Tibial nerve (tissue), 4 donors: Measurements from ENCODE around the gene CRACR2A. TPM values are rescaled to one million over a fixed set of nuclear protein-coding genes. Genes with fewer than 3 reads are reported as not detected.

Source experiments
- DNase-seq, 2 donors: peaks; one replicate each; pipeline ENCODE4 v3.0.0-alpha.2; 2019; ENCODE audit warnings: low spot score in 2 of 2
- H3K27ac ChIP-seq, 4 donors: fragments of 200-600 bp; sonication (generic) in 3 of 4; one replicate each; pipeline ENCODE4 v1.5.1; 2017 to 2019; ENCODE audit warnings: mild to moderate bottlenecking in 1 of 4
- H3K27me3 ChIP-seq, 2 donors: fragments of 200-600 bp; sonication (generic) in 1 of 2; one replicate each; pipeline versions ENCODE4 v1.5.1 to v1.6.0; 2017 to 2019
- H3K36me3 ChIP-seq, 3 donors: fragments of 200-600 bp; sonication (generic); one replicate each; pipeline ENCODE4 v1.5.1; 2018 to 2019
- H3K4me1 ChIP-seq, 4 donors: fragments of 200-600 bp; sonication (generic) in 3 of 4; one replicate each; pipeline ENCODE4 v1.5.1; 2017 to 2019
- H3K4me3 ChIP-seq, 4 donors: fragments of 200-600 bp; sonication (generic) in 3 of 4; one replicate each; pipeline ENCODE4 v1.5.1; 2017 to 2019; ENCODE audit warnings: mild to moderate bottlenecking in 1 of 4, moderate library complexity in 1 of 4
- H3K9me3 ChIP-seq, 4 donors: fragments of 200-600 bp; sonication (generic) in 3 of 4; one replicate each; pipeline ENCODE4 v1.5.1; 2017 to 2019
- CTCF ChIP-seq, 5 experiments: fragments of 200-600 bp in 3 of 5; fragments of 450-650 bp in 2 of 5; sonication (generic) in 3 of 5; IDR thresholded peaks; one replicate each; pipeline ENCODE4 v1.5.1; 2016 to 2019; ENCODE audit warnings: antibody characterized with exemption in 5 of 5, mild to moderate bottlenecking in 3 of 5, moderate library complexity in 2 of 5
- EP300 ChIP-seq, 2 donors: sonication (generic); formaldehyde crosslinking; IDR thresholded peaks; one replicate each; pipeline ENCODE4 v1.6.1; 2017; ENCODE audit warnings: antibody characterized with exemption in 2 of 2, mild to moderate bottlenecking in 1 of 2
- POLR2A ChIP-seq, 2 donors: fragments of 450-650 bp; IDR thresholded peaks; one replicate each; pipeline ENCODE4 v1.6.1; 2017; ENCODE audit warnings: antibody characterized with exemption in 2 of 2, mild to moderate bottlenecking in 2 of 2, moderate library complexity in 2 of 2
- WGBS, 2 donors: methylation state at CpG; one replicate each; pipeline ENCODE4 v1.1.5; 2018; 5-methylcytosine and 5-hydroxymethylcytosine counted together
- total RNA-seq, 4 donors: library from RNA; depleted of rRNA; stranded (reverse); fragments of >200 nt; gene quantifications; one replicate each; pipeline ENCODE4 v1.1.0, GENCODE V29; 2016

The CRACR2A gene
- total RNA-seq, 4 donors from 2014 or later = 2.6 to 6.3 (median 4.2) TPM

DNA sequence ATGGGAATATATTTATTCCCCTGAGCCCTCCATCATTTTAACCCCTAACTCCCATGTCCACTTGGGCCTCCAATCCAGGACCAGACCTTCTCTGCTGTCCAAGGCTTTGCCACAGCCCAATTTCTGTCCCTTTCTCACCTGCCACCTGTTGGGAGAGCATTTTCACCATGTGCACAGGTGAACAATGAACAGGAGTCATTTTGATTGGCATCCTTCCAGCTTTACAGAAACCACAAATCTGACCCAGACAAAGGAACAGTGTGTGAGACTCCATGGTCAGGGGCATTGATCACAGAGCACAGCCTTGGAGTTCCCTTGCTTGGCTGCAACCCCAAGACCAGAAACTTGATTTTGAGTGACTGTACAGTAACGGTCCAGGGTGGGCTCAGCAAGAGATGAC, 91.9 kb downstream of the CRACR2A start:
- 76 to 87% methylated on average over 1 of the region's 1 CpG for WGBS, 2 donors
- no peak for TF ChIP-seq EP300 (IDR thresholded peaks at IDR 0.05)
- no peak for TF ChIP-seq POLR2A (IDR thresholded peaks at IDR 0.05)
- TF ChIP-seq CTCF (IDR thresholded peaks at IDR 0.05) = no peak
- Histone ChIP-seq H3K4me3 (no peak overlapping the region), H3K4me1 (no peaks in the 10 kb centered on the region), H3K36me3 (peaks cover 0 to 8% (median 0%) of the 10 kb centered on the region in 3 donors), H3K9me3 (no peaks in the 10 kb centered on the region), H3K27me3 (no peaks in the 10 kb centered on the region), H3K27ac (no peak overlapping the region)
- DNase-seq = no peak

GRCh38 chr12:3658327-3659163, 94.4 kb downstream of the CRACR2A start:
- no peak overlapping the region for H3K4me3 ChIP-seq
- no peak overlapping the region for H3K27ac ChIP-seq
- 59 to 66% methylated on average over 13 of the region's 13 CpGs for WGBS, 2 donors
- H3K9me3 ChIP-seq = no peaks in the 10 kb centered on the region
- TF ChIP-seq POLR2A (IDR thresholded peaks at IDR 0.05) (no peak), CTCF (IDR thresholded peaks at IDR 0.05) (peak in 3 of 5 experiments; percentile 17 to 26 (median 19))
- H3K4me1 ChIP-seq = peaks cover 0 to 6% (median 0%) of the 10 kb centered on the region in 4 donors
- H3K36me3 ChIP-seq = peaks cover 0 to 15% (median 0%) of the 10 kb centered on the region in 3 donors
- no peak for DNase-seq
- no peaks in the 10 kb centered on the region for H3K27me3 ChIP-seq

DNA sequence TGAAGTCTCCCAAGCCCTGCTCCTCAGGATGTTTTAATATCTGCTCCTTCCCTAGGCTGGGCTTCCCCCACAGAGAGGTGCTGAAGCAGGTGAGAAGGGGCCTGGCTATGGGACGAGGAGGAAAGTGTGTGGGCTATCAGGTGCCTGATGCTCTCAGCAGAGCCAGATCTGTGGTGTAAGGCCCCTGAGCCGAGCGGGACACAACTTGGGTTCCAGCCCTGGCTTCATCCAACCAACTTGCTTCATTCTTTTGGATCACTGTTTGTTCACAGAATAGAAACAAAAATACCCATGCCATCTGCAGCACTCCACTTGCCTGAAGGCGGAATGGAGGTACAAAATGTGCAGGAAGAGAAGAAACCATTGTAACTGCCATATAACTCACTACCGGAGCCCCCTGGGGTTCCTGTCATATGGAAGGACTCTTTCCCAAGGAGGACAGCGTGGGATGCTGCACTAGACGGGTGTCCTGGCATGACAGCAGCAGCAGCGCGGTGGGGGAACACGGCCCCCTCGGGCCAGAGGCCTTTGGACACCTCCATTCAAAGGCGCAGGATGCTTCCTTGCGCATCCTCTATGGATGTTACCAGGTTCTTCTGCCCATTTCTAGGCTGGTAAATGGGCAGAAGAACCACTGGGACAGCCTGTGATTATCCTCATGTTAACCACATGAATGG, 95.8 kb downstream of the CRACR2A start:
- no peaks in the 10 kb centered on the region for H3K9me3 ChIP-seq
- WGBS, 2 donors = 91 to 94% methylated on average over 11 to 12 of the region's 13 CpGs
- DNase-seq = no peak
- H3K36me3 ChIP-seq = peaks cover 0 to 19% (median 0%) of the 10 kb centered on the region in 3 donors
- TF ChIP-seq EP300 (IDR thresholded peaks at IDR 0.05) = no peak
- TF ChIP-seq POLR2A (IDR thresholded peaks at IDR 0.05) = no peak
- no peak for TF ChIP-seq CTCF (IDR thresholded peaks at IDR 0.05)
- H3K4me3 ChIP-seq = no peak overlapping the region
- peaks cover 0 to 6% (median 0%) of the 10 kb centered on the region in 4 donors for H3K4me1 ChIP-seq
- H3K27me3 ChIP-seq = no peaks in the 10 kb centered on the region
- H3K27ac ChIP-seq = no peak overlapping the region

DNA sequence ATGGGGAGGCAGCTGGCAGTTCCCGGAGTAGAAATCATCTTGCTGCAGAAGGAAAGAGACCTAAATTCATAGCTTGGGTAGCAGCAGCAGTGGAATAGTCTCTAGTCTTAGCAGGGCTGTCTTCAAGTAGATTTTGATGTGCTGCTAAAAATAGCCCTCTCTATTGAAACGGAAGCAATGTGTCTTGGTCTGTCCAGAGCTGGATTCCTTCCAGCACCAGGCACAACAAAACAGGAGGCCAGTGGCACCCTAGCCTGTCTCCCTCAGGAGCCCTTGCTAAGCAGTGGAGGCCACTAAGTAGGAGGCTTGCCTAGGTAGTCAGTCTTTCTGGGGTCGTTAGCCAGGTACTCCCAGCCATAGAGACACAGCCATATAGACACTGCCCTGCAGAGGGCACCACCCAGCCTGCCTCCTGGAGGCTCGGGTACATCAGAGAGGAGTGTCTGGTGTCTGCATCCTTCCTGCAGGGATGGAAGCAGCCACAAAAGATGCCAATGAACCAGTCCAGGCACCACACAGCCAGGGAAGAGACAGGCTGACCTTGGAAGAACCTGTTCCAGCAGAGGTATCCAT, 97.5 kb downstream of the CRACR2A start:
- peaks cover 0 to 6% (median 0%) of the 10 kb centered on the region in 4 donors for H3K4me1 ChIP-seq
- 18 to 34% methylated on average over 4 of the region's 4 CpGs for WGBS, 2 donors
- H3K27me3 ChIP-seq = no peaks in the 10 kb centered on the region
- H3K4me3 ChIP-seq = no peak overlapping the region
- DNase-seq = no peak
- no peak for TF ChIP-seq EP300 (IDR thresholded peaks at IDR 0.05)
- TF ChIP-seq POLR2A (IDR thresholded peaks at IDR 0.05) = no peak
- TF ChIP-seq CTCF (IDR thresholded peaks at IDR 0.05) = no peak
- H3K27ac ChIP-seq = no peak overlapping the region
- peaks cover 0 to 19% (median 0%) of the 10 kb centered on the region in 3 donors for H3K36me3 ChIP-seq
- H3K9me3 ChIP-seq = no peaks in the 10 kb centered on the region
